Sigmoid colon (tissue), 4 donors: Measurements from ENCODE around the gene SPATA31A7.
"Not testable (repeated sequence)": the region's sequence is repeated elsewhere in the genome, so short reads cannot be mapped to it uniquely, and the experiment has no call there.

Experiments used
- EP300 ChIP-seq, 4 donors: sonication (generic); formaldehyde crosslinking; IDR thresholded peaks; one replicate each; pipeline ENCODE4 v1.6.1; 2017; ENCODE audit warnings: antibody characterized with exemption in 4 of 4
- POLR2A ChIP-seq, 2 donors: fragments of 450-650 bp; IDR thresholded peaks; one replicate each; pipeline ENCODE4 v1.6.1; 2016; ENCODE audit warnings: antibody characterized with exemption in 2 of 2, mild to moderate bottlenecking in 2 of 2, moderate library complexity in 2 of 2
- POLR2AphosphoS5 ChIP-seq, 4 donors: sonication (generic); formaldehyde crosslinking; IDR thresholded peaks; one replicate each; pipeline ENCODE4 v1.6.1; 2017; ENCODE audit warnings: antibody characterized with exemption in 4 of 4
- TF ChIP-seq, protein P1 (sequence below), 4 experiments: fragments of 450-650 bp in 3 of 4; fragments of 200-600 bp in 1 of 4; IDR thresholded peaks; one replicate each; pipeline ENCODE4 v1.5.1; 2016 to 2019; ENCODE audit warnings: antibody characterized with exemption in 4 of 4, mild to moderate bottlenecking in 3 of 4, moderate library complexity in 2 of 4

DNA sequence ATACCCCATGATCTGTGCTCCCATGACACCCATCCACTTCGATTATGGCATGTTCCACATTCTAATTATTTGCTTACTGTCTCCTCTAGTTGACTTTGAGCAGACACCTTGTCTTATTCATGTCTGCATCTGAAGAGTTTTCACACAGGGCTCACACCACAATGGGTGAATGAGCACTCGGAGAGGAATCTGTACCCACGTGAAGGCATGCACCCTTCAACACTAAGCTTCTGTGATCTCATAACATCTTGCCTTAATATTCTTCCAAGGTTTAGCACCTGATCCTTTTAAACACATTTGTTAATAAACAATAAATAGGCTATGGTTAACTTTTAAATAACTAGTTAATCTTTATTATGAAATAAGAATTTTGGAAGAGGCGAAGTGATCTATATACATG is 36.6 kb downstream of the SPATA31A7 start:
- TF ChIP-seq, protein P1, sequence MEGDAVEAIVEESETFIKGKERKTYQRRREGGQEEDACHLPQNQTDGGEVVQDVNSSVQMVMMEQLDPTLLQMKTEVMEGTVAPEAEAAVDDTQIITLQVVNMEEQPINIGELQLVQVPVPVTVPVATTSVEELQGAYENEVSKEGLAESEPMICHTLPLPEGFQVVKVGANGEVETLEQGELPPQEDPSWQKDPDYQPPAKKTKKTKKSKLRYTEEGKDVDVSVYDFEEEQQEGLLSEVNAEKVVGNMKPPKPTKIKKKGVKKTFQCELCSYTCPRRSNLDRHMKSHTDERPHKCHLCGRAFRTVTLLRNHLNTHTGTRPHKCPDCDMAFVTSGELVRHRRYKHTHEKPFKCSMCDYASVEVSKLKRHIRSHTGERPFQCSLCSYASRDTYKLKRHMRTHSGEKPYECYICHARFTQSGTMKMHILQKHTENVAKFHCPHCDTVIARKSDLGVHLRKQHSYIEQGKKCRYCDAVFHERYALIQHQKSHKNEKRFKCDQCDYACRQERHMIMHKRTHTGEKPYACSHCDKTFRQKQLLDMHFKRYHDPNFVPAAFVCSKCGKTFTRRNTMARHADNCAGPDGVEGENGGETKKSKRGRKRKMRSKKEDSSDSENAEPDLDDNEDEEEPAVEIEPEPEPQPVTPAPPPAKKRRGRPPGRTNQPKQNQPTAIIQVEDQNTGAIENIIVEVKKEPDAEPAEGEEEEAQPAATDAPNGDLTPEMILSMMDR (IDR thresholded peaks at IDR 0.05): not testable (repeated sequence)
- TF ChIP-seq EP300, POLR2AphosphoS5, POLR2A (IDR thresholded peaks at IDR 0.05): not testable (repeated sequence)
